Right atrium auricular region (tissue), 2 donors: Measurements from ENCODE around the gene AK3. TPM values are rescaled to one million over a fixed set of nuclear protein-coding genes. Genes with fewer than 3 reads are reported as not detected.

Experiments used
- DNase-seq: peaks from one replicate; pipeline ENCODE4 v3.0.0-alpha.2; 2019; ENCODE audit warnings: low spot score
- H3K27ac ChIP-seq, 2 donors: fragments of 200-600 bp; sonication (generic); 1 replicate in 1 of 2; 2 replicates in 1 of 2; pipeline ENCODE4 v1.5.1; 2016 to 2019
- H3K27me3 ChIP-seq, 2 donors: fragments of 200-600 bp; sonication (generic); one replicate each; pipeline versions ENCODE4 v1.5.1 to v1.6.0; 2017 to 2019
- H3K36me3 ChIP-seq: fragments of 200-600 bp; sonication (generic); one replicate; pipeline ENCODE4 v1.5.1; 2016
- H3K4me1 ChIP-seq, 2 donors: fragments of 200-600 bp; sonication (generic); one replicate each; pipeline versions ENCODE4 v1.5.1 to v1.6.0; 2017 to 2019
- H3K4me3 ChIP-seq, 2 donors: fragments of 200-600 bp; sonication (generic); 1 replicate in 1 of 2; 2 replicates in 1 of 2; pipeline ENCODE4 v1.5.1; 2017 to 2019; ENCODE audit warnings: mild to moderate bottlenecking in 1 of 2, moderate library complexity in 1 of 2
- H3K9me3 ChIP-seq, 2 donors: fragments of 200-600 bp; sonication (generic); one replicate each; pipeline ENCODE4 v1.5.1; 2019
- CTCF ChIP-seq, 2 donors: fragments of 200-600 bp; sonication (generic); IDR thresholded peaks; one replicate each; pipeline ENCODE4 v1.5.1; 2019; ENCODE audit warnings: antibody characterized with exemption in 2 of 2
- total RNA-seq, 2 donors: library from RNA; depleted of rRNA; stranded (reverse); fragments of >200 nt; gene quantifications; one replicate each; pipeline ENCODE4 v1.1.0, GENCODE V29; 2016

Gene AK3
- total RNA-seq, 2 donors from 2014 or later: 109 to 201 TPM

DNA sequence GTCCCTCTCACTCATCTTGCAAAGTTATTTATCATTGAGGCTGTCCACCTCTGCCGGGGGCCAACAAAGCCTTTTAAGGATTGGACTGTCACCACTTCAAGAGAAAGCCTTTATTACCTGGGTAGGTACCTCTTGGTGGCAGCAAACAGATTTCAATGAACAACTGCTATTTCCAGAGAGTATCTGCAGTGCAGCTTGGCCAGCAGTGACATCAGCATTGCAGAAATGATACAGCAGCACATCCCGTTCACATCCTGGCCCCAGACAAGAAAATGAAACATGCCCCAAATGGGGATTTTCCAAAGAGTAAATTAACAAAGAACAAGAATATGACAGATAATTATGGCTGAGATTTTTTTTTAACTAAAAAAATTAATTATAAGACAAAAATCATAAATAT lies 72.4 kb downstream of the AK3 start:
- TF ChIP-seq CTCF (IDR thresholded peaks at IDR 0.05): no peak
- no peaks in the 10 kb centered on the region for H3K9me3 ChIP-seq
- no peak overlapping the region for H3K4me3 ChIP-seq

GRCh38 chr9:4667681-4668080 lies 73.3 kb downstream of the AK3 start:
- Histone ChIP-seq H3K9me3 (no peaks in the 10 kb centered on the region), H3K4me1 (peaks cover 0 to 35% of the 10 kb centered on the region in 2 donors), H3K36me3 (no peaks in the 10 kb centered on the region), H3K4me3 (no peak overlapping the region), H3K27me3 (no peaks in the 10 kb centered on the region), H3K27ac (no peak overlapping the region)
- DNase-seq: no peak
- TF ChIP-seq CTCF (IDR thresholded peaks at IDR 0.05): no peak

More for the DNA sequence above, 72.4 kb downstream of the AK3 start:
- no peak overlapping the region for H3K27ac ChIP-seq
- H3K4me1 ChIP-seq: peaks cover 0 to 26% of the 10 kb centered on the region in 2 donors
- no peaks in the 10 kb centered on the region for H3K27me3 ChIP-seq
- H3K36me3 ChIP-seq: no peaks in the 10 kb centered on the region
- no peak for DNase-seq

DNA sequence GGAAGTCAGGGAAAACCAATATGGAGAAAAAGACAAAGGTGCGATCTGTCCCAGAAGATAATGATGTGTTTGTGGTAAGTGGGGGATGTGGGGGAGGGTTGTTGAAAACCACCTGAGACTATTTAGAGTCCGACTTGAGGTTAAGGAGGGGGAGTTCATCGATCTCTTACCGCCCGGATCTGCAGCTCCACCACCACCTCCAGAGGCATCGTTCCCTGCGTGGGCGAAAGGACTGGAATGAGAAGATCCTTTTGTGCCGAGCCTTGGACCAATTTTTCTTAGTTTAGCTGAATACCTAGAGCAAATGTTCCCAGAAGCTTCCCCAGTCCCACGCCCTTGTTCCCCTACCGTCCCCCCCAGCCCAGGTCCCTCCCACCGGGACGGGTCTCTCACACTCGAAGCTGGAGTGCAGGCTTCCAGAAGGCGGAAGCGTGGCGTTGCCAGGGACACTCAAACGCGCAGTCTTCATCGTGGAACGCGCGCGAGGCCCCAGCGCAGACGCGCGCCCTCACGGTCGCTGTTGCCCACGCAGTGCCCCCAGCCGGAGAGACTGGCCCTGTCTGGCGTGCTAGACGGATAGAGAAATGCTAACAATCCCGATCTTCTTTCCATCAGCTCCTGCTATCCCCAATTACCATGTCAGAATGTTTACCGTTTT lies 74.8 kb downstream of the AK3 start, which contains the start of gene SPATA6L:
Gene SPATA6L, minus strand, starts transcription at position 439 of the 658 bp plus-strand sequence. Its CDS starts 230 bp downstream, at position 209.
- Histone ChIP-seq H3K27me3 (no peaks in the 10 kb centered on the region), H3K4me1 (peaks cover 0 to 42% of the 10 kb centered on the region in 2 donors), H3K4me3 (peak within 1 kb of the TSS; percentile 40 to 54), H3K9me3 (no peaks in the 10 kb centered on the region), H3K36me3 (no peaks in the 10 kb centered on the region), H3K27ac (peak within 1 kb of the TSS; percentile 33 to 64)
- peak; percentile 79 for DNase-seq
- peak in 1 of 2 donors; percentile 42 for TF ChIP-seq CTCF (IDR thresholded peaks at IDR 0.05)

- DNase-seq: no peak
- TF ChIP-seq CTCF (IDR thresholded peaks at IDR 0.05): no peak
- Histone ChIP-seq H3K9me3 (no peaks in the 10 kb centered on the region), H3K27me3 (no peaks in the 10 kb centered on the region), H3K36me3 (no peaks in the 10 kb centered on the region), H3K4me3 (no peak overlapping the region), H3K27ac (peak overlapping the region in 1 of 2 donors; percentile 64), H3K4me1 (peaks cover 0 to 42% of the 10 kb centered on the region in 2 donors)
These were observed 75.6 kb downstream of the AK3 start for GRCh38 chr9:4665357-4665756.

- H3K27ac ChIP-seq: no peak overlapping the region
- H3K4me3 ChIP-seq: no peak overlapping the region
- no peaks in the 10 kb centered on the region for H3K36me3 ChIP-seq
- no peak for TF ChIP-seq CTCF (IDR thresholded peaks at IDR 0.05)
- H3K27me3 ChIP-seq: no peaks in the 10 kb centered on the region
- H3K4me1 ChIP-seq: peaks cover 0 to 42% of the 10 kb centered on the region in 2 donors
- no peak for DNase-seq
- no peaks in the 10 kb centered on the region for H3K9me3 ChIP-seq
These were observed 77.0 kb downstream of the AK3 start for GRCh38 chr9:4663956-4664355.
